Liver (tissue), 3 donors: ENCODE data around the gene HSPBAP1.

Source experiments
- EGR1 ChIP-seq, 2 donors: IDR thresholded peaks; 2 replicates each; pipeline ENCODE4 v1.6.1; 2016 to 2018; ENCODE audit warnings: antibody characterized with exemption in 2 of 2, low read depth in 2 of 2
- GABPA ChIP-seq, 2 donors: IDR thresholded peaks in 1 of 2; conservative IDR thresholded peaks in 1 of 2; 2 replicates each; pipeline ENCODE4 v1.6.1; 2016; ENCODE audit warnings: antibody characterized with exemption in 2 of 2, mild to moderate bottlenecking in 1 of 2, moderate library complexity in 1 of 2
- HNF4A ChIP-seq, 2 donors: conservative IDR thresholded peaks; 2 replicates each; pipeline ENCODE4 v1.6.1; 2016; ENCODE audit warnings: antibody characterized with exemption in 2 of 2, mild to moderate bottlenecking in 2 of 2
- JUND ChIP-seq, 2 donors: IDR thresholded peaks; 2 replicates each; pipeline ENCODE4 v1.6.1; 2016; ENCODE audit warnings: antibody characterized with exemption in 2 of 2
- RAD21 ChIP-seq, 2 donors: IDR thresholded peaks; 2 replicates each; pipeline ENCODE4 v1.6.1; 2016; ENCODE audit warnings: antibody characterized with exemption in 2 of 2, mild to moderate bottlenecking in 2 of 2
- REST ChIP-seq: IDR thresholded peaks from 2 replicates; pipeline ENCODE4 v1.6.1; 2016; ENCODE audit warnings: antibody characterized with exemption, mild to moderate bottlenecking
- RXRA ChIP-seq, 2 donors: IDR thresholded peaks; 2 replicates each; pipeline ENCODE4 v1.6.1; 2017 to 2018; ENCODE audit warnings: antibody characterized with exemption in 2 of 2, mild to moderate bottlenecking in 1 of 2
- SP1 ChIP-seq: IDR thresholded peaks from 2 replicates; pipeline ENCODE4 v1.6.1; 2018; ENCODE audit warnings: antibody characterized with exemption, mild to moderate bottlenecking
- TAF1 ChIP-seq: conservative IDR thresholded peaks from 2 replicates; pipeline ENCODE4 v1.6.1; 2016; ENCODE audit warnings: antibody characterized with exemption, mild to moderate bottlenecking
- TF ChIP-seq, protein P1 (sequence below): fragments of 150-350 bp; IDR thresholded peaks from 2 replicates; pipeline ENCODE4 v1.5.1; 2017; ENCODE audit warnings: improper control_type of control experiment, low read depth, low read length; ENCODE audit not compliant: missing input control
- TF ChIP-seq, protein P2 (sequence below): IDR thresholded peaks from 2 replicates; pipeline ENCODE4 v1.6.1; 2016; ENCODE audit warnings: antibody characterized with exemption
- TF ChIP-seq, protein P3 (sequence below): IDR thresholded peaks from 2 replicates; pipeline ENCODE4 v1.6.1; 2016; ENCODE audit warnings: antibody characterized with exemption
- donor health status: healthy.
- donor health status: healthy.

GRCh38 chr3:122816587-122816986, 23.0 kb upstream of the HSPBAP1 start:
- TF ChIP-seq, protein P1, sequence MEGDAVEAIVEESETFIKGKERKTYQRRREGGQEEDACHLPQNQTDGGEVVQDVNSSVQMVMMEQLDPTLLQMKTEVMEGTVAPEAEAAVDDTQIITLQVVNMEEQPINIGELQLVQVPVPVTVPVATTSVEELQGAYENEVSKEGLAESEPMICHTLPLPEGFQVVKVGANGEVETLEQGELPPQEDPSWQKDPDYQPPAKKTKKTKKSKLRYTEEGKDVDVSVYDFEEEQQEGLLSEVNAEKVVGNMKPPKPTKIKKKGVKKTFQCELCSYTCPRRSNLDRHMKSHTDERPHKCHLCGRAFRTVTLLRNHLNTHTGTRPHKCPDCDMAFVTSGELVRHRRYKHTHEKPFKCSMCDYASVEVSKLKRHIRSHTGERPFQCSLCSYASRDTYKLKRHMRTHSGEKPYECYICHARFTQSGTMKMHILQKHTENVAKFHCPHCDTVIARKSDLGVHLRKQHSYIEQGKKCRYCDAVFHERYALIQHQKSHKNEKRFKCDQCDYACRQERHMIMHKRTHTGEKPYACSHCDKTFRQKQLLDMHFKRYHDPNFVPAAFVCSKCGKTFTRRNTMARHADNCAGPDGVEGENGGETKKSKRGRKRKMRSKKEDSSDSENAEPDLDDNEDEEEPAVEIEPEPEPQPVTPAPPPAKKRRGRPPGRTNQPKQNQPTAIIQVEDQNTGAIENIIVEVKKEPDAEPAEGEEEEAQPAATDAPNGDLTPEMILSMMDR = no peak
- no peak for TF ChIP-seq REST
- TF ChIP-seq, protein P2, sequence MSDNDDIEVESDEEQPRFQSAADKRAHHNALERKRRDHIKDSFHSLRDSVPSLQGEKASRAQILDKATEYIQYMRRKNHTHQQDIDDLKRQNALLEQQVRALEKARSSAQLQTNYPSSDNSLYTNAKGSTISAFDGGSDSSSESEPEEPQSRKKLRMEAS = no peak
- TF ChIP-seq RAD21 (IDR thresholded peaks at IDR 0.05) = no peak
- no peak for TF ChIP-seq TAF1
- no peak for TF ChIP-seq RXRA (IDR thresholded peaks at IDR 0.05)
- no peak for TF ChIP-seq GABPA (IDR thresholded peaks at IDR 0.05 in 1 of 2, conservative IDR thresholded peaks at IDR 0.05 in 1 of 2)
- no peak for TF ChIP-seq EGR1 (IDR thresholded peaks at IDR 0.05; ENCODE audit: low read depth in 2 of 2)
- TF ChIP-seq JUND (IDR thresholded peaks at IDR 0.05) = no peak
- no peak for TF ChIP-seq SP1
- TF ChIP-seq HNF4A (conservative IDR thresholded peaks at IDR 0.05) = no peak
- TF ChIP-seq, protein P3, sequence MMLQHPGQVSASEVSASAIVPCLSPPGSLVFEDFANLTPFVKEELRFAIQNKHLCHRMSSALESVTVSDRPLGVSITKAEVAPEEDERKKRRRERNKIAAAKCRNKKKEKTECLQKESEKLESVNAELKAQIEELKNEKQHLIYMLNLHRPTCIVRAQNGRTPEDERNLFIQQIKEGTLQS = no peak
